A172 (cell line): ENCODE results near the gene STK39. TPM values are rescaled to one million over a fixed set of nuclear protein-coding genes. Genes with fewer than 3 reads are reported as not detected.
"Not testable (repeated sequence)": the region's sequence is repeated elsewhere in the genome, so short reads cannot be mapped to it uniquely, and the experiment has no call there.

ENCODE experiments used
- DNase-seq: peaks from one replicate; pipeline ENCODE4 v3.0.0-alpha.2; 2015; ENCODE audit warnings: low spot score
- total RNA-seq: library from RNA; depleted of rRNA; stranded (reverse); fragments of >200 nt; shearing (Covaris generic); gene quantifications from 2 replicates; pipeline ENCODE4 v1.2.3, GENCODE V29; 2014

STK39 gene
- total RNA-seq, 1 experiment from 2014 or later: 35.3 TPM

DNA sequence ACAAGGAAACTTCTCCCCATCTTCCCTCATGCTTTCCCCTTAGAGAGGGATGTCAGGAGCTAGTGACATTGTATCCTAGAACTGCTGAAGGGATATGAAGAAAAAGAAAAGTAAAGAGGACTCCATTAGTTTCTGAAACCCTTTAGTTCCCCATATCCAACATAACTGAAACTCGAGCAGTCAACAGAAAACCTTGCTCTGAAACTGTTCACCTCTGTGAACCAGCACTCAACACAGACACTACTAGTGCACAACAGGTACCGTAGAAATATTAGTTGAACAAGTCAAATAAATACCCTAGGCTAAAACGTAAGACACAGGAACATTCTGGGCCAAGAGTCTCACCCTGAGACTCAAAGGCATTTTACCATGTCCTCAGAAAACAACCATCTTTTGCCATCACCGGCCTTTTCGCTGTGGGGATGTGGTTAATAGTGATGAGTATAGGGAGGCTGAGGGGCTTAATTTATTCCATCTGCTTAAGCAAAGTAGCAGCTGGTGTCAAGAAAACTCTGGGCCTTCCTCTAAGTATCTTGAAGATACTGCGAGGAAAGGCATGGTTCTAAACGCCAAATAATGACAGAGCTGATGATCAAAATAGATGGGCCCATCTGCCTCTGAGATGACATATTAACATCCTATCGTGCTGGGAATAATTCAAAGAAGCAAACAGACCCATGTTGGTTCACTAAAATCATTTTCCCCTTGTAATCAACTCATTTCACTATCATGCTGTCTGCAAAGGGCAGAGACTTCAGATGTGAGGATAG lies 156.8 kb downstream of the STK39 start:
- DNase-seq: no peak

DNA sequence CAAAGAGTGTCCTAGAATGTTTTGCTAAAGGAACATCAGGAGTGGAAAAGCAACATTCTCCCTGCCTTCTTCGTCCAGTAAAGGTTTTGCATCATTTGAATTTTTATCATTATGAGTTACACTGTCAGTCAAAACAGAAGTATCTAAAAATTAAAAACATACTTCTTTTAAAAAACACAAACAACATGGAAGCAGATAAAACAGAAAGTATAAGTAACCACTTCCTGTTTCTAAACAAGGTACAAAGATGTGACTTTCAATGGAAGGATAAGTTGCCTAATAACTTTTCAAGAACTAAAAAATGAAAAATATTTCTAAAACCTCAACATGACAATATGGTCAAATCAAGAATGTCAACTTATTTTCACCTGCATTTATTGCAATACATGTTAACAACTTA lies 158.2 kb downstream of the STK39 start:
- DNase-seq: no peak

DNA sequence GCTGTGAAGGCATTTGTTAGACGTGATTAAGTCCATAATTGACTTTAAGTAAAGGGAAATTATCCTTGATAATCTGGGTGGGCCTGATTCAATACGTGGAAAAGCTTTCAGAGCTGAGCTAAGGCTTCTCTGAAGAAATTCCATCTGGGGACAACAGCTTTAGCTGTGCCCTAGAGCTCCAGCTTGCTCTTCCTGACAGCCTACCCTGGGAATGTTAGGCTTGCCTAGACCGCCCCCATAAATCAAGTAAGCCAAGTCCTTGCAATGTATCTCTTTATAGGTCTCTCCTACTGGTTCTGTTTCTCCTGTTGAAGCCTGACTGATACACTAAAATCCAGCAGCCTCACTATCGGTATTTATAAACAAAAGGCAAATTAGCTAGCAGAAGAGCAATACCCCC lies 160.0 kb downstream of the STK39 start:
- no peak for DNase-seq

DNA sequence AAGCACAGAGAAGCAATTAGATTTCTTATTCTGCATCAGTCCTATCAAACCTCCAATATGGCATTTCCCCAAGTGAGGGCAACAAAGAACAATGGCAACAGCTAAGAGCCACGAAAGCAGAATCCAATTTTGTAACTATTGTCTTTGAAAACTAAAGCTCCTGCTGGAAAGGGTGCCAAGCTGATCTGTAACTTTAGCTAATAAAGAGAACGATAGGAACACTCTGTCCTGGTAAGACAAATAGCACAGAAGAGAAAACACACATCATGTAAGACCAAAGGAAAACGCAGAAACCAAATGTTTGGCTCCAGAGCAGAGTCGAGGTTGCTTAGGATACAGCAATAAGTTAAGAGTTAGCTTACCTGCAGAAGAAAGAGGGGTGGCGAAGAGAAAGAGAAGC lies 160.5 kb downstream of the STK39 start:
- no peak for DNase-seq

DNA sequence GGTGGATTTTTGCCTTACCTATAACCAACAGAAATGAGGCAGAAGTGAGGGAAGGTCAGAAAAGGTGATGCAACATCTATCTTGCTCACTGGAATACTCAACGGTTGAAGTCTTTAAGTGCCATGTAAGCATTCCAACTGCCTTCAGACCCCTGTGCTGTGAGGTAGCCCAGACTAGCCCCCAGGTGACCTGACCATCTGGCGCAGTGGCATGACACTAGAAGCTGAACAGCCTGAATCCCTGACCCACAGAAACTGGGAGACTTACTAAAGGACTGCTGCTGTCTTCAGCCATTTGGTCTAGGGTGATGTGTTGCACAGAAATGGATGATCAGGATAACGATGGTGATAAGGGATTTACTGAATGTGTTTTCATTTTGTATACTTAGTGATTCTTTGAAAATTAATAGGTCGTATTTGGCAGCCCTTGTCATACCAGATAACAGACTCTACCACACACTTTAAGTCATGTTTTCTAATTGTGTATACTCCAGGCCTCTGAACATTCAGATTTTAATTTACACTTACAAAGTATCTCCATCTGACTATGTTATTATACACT lies 161.5 kb downstream of the STK39 start:
- DNase-seq: no peak

DNA sequence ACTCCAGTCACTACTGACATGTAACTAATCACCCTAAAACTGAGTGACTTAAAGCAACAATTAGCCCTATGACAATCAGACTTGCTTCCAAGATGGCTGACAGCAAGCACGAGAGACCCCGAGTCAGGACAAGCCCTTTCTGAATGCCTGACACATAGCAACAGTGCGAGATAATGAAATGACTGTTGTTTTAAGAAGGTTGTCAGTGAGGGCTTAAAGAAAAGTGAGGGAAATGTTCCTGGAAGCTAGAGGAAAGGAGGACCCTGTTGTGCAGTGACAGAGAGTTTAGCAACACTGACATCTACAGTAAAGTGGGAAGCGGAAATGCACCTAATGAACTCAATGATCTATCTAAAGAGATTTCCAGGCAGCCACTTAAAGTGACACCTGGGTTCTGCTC lies 163.1 kb downstream of the STK39 start:
- DNase-seq: no peak

DNA sequence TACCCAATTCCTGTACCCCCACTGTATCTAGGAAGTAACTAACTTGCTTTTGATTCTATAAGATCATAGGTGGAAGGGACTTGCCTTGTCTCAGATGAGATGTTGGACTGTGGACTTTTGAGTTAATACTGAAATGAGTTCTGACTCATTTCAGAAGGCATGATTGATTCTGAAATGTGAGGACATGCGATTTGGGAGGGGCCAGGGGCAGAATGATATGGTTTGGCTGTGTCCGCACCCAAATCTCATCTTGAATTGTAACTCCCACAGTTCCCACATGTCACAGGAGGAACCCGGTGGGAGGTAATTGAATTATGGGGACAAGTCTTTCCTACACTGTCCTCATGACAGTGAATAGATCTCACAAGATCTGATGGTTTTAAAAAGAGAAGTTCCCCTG lies 165.9 kb downstream of the STK39 start:
- not testable (repeated sequence) for DNase-seq

DNA sequence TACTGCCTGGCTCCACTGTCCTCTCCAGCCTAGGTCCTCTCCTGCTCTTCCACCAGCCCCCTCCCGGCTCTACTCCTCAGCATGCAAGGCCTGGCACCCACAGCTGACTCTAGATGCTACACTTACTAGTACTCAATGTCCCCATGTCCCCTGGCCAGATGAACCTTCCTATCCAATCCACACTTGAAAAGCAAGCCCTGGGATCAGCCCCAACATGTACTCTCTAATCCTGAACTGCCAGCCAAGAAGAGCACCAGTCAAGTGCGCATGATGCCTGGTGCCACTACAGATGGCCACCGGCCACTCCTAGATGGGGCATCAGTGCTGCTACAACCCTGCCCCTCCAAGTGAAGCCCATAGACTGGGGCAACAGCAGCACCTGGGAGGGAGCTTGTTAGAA lies 168.2 kb downstream of the STK39 start:
- no peak for DNase-seq

DNA sequence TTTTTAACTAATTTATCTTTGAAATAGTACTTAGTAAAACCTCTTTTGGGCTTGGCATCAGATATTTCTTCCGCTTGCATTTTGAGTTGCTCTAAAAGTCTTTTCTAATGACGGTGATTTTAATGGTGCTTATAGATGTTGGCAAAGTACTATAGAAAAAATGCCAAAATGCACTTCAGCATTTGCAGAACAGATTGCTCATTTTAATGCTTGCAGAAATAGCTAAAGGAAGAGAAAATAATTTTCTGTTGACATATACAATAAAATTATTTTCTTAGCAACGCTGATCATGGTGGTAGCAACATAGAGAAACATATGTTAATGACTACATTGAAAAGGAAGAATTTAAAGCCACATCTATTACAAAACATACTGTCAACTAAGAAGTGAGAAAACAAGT lies 170.7 kb downstream of the STK39 start:
- no peak for DNase-seq

DNA sequence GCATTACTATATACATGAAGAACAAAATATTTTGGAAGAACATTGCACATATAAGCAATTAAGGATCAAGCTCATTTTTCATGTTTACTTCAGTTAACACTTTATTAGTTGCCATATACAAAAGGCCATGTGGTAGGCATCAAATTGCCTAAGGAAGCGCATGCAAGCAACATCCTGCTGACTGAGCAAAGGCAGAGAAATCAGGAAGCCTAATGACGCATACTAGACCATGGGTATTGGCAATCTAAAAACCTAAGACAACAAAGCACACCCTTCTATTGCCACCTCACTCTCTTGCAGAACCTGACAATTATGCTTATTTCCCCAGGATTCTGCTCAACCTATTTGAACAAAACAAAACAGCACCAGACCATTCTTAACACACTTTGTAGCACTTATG lies 171.9 kb downstream of the STK39 start:
- no peak for DNase-seq

DNA sequence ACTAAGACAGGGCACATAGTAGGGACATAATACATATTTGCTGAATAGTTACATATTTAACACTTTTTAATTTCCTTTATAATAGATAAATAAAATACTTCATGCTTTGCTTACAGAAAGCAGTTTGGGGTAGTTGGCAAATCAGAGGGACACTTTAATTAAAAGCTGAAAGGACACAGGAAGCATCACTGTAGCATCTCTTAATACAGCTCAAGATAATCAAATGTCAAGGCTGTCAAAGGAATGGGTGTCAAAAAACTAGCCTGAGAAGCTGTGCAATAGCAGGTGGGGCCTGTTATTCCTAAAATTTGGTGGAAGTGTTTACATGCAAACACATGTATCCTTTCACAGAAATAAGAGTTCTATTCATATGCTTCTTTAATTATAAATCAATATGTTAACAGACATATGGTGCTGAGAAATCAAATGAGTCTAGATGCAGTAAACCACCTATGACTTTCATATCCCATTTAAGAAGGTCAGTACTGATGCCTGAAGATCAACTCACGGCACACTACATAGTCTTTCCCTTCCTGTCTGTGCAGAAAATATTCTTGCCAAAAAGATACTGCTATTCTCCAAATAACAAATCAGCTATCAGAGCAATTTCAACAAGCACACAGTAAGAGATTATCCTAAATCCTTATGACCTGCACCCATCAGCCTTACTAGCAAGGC lies 174.6 kb downstream of the STK39 start:
- DNase-seq: no peak

DNA sequence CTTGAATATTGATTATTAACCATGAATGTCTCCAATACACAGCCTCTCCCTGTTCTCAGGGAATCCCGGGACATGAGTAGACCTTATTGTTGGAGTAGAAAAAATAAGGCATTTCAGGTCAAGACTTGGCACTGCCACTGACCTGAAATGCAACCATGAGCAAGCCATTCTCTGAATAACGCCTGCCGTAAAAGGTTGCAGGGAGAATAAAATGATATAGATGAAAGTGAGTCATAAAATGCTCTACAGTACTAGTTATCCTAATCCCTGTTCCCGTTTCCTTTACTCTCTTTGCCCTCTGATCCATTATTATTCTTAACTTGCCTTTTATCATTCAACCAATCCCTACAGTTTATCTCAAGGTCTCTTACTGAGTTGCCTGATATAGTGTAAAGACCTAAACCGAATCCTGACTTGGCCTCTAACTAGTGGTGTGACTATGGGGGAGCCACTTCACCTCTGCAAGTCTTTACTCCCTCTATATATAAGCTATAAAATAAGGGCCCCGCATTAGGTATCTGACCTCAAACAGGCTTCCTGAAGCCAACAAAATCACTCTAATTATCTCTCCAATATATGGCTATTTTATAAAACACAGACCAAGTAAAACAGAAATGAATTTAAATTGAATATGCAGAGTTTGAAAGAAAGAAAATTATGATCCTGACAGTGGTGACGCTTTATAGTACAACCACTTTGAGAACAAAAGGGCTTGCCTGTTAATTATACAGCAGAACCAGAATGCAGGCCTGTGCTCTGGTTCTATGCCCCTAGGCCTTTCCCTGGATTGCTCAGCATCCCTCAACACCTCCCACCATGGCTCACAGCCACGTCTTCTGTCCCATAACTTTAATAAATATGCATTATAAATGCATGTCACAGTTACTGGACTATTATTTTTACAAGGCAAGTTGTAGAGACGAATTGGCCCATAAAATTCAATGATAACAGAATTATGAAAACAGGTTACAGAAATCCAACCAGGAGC lies 183.1 kb downstream of the STK39 start:
- no peak for DNase-seq

DNA sequence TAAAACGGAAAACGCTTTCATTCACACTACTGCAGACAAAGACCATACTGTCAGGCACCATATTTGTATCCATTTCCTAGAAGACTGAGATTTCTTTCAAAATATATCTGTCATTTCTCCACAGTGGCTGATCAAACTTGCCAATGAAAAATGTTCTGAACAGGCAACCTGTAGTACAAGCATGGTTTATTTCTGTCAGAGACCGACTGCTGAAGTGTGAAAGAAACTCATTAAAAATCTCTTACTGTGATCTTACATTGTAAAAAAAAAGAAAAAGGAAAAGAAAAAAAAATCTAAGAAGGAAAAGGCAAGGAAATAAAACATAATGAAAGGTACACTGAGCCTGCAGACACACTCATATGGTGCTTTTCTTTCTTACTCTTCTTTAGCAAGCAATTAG lies 184.5 kb downstream of the STK39 start:
- no peak for DNase-seq

DNA sequence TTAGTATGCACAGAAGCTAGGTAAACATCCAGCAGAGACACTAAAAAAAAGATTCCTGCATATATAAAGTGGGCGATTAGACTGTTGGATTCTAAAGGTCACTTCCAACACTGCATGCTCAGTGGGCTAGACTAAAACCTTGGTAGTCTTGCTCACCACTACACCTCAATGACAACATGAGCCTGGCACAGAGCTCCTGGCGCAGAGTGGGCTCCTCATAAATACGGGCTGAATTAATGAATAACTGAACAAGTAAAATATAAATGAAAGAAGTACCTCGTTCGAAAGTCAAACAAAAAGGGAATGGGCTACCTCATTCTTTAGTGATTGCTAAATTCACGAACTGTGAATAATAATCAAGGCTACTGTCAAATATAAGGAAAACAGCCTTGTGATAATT lies 185.3 kb downstream of the STK39 start:
- no peak for DNase-seq

DNA sequence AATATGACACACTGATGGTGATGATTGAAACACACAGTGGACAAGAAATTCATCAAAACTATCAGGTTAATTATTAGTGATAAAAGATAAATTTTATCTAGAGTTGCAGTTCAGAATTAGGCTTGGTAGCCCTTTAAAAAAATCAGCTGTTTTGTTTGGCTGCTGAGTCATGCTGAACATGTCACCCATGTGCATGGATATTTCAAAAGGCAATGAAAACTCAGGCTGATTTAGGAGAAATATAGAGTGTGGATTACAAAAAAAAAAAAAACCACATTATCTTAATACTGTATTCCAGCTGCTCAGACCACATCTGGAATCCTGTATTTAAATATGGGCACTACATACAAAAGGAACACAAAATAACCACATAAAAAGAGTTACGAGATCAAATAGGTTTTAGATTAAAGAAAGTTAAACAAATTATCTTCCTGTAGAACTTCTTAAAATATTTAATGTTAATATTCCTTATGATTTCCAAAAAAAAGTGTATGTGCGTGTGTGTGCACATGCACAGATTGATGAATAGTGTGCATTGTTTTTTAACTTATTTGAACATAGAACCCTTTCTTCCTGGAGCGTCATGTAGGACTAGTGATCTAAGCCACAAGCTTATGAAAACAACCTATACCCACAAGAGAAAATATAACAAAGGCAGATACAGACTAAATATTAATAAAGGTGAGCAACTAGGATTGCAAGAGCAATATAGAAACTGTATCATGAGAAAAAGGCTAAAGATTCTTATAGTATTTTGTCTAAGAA lies 186.2 kb downstream of the STK39 start:
- peak; percentile 30 for DNase-seq

DNA sequence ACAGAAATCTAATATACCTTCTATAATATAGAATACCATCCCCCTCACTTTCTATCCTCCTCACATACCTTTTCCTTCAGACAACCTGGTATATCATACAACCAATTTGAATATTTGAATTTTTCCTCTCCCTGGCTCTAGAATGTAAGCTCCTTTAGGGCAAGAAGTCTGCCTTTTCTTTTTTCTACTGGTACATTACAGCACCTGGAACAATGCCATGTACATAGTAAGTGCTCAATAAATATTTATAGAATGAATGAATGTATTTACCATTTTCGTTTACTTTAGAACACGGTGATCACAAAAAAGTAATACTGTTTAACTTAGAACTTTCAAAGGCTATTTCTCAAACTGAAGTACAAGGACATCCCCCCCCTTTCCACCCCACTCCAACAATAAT lies 187.6 kb downstream of the STK39 start:
- no peak for DNase-seq

DNA sequence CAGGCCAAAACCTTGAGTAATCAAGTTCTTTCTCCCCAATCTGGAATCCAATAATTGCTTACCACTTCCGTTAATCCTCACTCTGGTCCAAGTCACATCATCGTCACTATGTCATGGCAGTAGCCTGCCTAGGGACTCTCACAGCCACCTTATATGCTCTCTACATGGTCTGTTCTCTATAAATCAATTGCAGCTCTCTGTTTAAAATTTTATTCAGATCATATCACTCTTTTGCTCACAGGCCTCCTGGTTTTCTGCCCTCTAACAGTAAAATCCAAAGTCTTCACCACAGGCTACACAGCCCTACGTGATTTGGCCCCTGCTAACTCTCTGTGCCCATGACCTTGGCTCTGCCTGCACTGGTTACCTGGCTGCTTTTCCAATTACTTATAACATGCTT lies 188.7 kb downstream of the STK39 start:
- DNase-seq: no peak

DNA sequence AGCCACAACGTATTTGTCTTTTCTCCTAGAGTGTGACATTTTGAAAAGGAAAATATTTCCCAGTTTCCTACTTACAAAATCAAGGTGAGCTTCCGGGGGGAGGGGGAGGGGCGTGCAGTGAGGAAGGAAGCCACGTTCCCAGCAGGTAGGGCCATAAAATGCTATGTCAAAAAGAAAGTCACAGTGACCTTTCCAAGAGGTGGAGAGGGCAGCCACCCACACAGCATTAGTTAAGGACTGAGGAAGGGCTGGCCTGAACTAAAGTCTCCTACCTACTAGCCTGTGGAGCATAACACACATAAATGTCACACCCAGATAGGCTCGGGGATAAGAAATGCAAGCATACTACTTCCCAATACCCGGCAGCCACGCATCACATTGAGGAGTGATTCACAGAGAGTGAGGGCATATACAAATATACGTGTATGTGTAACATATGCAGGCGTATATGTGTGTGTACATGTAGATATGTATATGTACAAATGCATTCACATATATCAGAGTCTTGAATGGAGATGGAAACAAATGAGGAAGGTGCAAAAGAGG lies 191.1 kb downstream of the STK39 start:
- no peak for DNase-seq

DNA sequence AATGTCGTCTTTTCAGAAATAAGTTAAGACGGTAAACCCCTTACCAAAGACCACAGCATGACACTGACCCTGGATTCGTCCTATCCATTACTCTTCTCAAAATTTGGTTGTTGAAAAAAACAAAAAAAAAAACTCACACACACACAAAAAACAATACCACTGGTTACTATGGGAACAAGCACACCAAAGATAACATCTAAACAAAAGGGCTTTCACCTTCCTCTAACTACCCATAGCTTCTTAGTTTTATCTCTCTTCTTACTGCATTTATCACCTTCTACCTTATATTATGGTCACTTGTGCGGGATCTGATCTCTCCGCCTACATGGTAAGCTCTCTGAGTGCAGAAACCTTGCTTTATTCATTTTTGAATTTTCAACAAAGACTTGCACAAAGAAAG lies 192.7 kb downstream of the STK39 start:
- DNase-seq: no peak

DNA sequence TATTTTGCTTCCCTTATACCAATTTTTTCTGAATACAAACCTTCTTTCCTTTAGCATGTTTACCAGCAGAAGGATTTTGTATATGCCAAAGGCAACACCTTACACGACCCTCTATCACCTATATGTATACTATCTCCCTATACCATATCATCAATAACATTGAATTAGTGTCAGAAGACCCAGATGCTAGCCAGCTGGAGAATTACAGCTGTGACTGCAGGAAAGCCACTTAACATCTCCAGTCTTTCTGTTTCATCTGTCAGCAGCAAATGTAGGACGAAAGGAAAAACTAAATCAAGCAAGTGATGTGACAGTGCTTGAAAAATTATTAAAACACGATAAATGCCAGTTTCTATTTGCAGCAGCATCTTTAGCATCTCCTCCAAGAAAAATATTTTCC lies 193.7 kb downstream of the STK39 start:
- DNase-seq: no peak

DNA sequence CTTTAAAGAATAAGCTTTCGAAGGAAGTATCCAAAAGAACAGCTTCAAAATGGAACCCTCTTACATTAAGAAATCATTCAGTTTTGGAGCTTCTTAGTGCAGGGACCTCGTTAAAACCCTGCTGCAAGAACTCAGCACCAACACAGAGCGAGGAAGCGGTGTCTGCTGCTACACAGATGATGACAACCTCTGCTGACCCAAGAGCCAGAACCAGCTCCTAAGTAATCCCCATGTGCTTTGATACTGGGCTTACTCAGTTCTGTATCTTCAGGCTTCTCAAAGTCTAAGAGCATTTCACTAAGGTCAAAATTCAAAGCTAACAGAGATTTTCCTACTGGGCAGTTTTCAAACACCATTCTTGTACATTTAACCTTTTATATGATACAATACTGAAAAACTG lies 194.6 kb downstream of the STK39 start:
- DNase-seq: no peak
